GM19035 (cell line): ENCODE measurements around the gene C11orf21.

ENCODE experiments used
- ATAC-seq: cut with Tn5 transposase; IDR thresholded peaks from one replicate; pipeline ENCODE4 v1.9.1; 2021; ENCODE audit not compliant: unreplicated experiment

C11orf21 gene

DNA sequence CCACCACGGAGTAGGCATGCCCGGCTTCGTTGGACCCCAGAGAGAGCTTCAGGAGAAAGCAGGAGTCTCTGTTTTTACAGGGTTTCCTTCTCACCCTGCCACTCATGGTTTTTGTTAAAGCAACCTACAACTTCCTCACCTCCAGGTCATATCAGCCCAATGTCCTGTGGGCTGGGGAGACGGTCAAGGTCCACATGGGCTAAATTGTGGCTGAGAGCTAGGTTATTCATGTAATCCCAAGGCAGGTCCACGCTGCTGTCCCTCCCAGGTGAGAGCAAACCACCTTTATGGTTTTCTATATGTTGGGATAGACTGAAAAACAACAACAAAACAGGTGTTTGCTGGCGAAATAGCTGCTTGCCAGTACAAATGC, 19.6 kb upstream of the C11orf21 start:
- no peak for ATAC-seq

GRCh38 chr11:2320568-2321310, 19.0 kb upstream of the C11orf21 start:
- ATAC-seq = no peak

DNA sequence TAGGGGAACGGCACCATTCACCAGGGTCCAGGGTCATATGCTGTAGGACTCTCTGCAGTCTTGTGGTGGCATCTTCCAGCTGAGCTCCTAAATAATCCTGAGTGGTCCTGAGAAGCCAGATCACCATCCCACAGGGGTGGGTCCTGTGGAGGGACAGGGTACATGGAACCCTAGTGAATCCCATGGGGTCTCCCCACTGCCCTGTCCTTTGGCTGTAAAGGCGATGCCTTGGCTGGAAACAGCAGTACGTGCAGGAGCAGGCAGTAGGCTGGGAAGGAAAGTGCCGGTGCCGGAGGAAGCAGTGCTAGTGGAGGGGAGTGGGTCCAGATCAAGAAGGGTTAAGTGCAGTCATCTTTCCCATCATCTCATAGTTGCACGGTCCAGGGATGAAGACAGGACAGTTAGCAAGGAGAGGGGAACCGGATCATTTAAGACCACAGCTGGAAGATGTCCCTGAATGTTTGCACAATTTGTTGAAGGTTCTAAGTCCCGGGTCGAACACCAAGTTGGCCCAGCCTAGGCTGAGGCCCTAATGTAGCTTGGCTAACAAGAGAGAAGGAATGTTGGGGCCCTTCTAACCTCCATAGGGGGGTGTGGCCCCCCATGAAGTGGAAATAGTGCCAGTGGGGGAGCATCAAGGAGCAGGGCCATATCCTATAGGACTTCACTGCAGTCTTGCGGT, 18.2 kb upstream of the C11orf21 start:
- ATAC-seq = no peak

- no peak for ATAC-seq
These were observed 17.0 kb upstream of the C11orf21 start for GRCh38 chr11:2318707-2319106.

DNA sequence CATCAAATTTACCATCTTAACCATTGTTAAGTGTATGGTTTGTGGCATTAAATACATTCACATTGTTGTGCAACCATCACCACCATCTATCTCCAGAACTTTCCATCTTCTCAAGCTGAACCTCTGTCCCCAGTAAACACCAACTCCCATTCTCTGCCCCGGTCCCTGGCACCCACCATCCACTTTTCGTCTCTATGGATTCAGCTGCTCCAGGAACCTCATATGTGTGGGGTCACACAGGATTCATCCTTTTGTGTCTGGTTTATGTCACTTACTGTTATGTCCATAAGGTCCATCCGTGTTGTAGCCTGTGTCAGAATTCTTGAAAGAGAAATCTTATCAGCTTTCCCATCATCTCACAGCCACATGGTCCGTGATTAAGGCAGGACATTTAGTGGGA, 16.4 kb upstream of the C11orf21 start:
- ATAC-seq = no peak

DNA sequence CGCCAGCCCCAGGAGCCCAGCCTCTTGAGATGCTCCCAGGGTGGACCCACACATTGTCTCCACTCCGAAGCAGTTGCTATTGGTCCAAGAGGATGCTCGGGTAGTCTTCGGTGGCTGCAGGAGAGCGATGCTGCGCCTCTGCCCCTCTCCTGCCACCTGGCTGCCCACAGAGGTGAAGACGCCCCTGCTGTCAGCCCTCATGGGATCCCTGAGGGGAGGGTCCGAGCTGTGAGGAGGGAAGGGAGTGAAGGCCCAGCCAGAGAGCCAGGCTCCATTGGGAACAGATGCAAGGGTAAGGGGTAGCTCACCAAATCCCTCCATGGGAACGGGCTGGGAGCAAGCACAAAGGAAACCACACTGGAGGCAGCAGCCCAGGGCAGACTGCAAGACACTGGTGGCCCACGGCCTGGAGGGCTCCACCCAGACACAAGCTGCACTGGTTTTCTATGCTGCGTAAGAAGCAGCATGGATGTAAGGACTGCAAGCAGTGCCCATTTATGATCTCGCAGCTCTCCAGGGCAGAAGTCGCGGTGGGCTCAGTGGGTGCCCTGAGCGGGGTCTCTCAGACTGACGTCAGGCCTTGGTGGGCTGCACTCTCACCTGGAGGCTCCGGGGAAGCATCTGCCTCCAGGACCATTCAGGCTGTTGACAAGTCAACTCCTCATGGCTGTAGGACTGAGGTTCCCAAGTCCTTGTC, 15.8 kb upstream of the C11orf21 start:
- ATAC-seq = no peak

DNA sequence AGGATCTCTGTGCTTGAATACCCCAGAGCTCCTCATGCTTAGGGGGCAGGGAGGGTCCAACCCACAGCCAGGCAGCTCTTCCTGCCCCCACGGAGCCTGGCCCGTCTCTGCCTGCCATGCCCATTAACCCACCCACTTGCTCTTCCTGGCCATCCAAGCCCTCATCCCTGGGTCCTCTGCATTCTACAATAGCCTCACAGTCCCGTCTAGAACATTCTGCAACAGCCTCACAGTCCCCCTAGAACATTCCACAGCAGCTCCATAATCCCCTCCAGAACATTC, 15.2 kb upstream of the C11orf21 start:
- no peak for ATAC-seq

DNA sequence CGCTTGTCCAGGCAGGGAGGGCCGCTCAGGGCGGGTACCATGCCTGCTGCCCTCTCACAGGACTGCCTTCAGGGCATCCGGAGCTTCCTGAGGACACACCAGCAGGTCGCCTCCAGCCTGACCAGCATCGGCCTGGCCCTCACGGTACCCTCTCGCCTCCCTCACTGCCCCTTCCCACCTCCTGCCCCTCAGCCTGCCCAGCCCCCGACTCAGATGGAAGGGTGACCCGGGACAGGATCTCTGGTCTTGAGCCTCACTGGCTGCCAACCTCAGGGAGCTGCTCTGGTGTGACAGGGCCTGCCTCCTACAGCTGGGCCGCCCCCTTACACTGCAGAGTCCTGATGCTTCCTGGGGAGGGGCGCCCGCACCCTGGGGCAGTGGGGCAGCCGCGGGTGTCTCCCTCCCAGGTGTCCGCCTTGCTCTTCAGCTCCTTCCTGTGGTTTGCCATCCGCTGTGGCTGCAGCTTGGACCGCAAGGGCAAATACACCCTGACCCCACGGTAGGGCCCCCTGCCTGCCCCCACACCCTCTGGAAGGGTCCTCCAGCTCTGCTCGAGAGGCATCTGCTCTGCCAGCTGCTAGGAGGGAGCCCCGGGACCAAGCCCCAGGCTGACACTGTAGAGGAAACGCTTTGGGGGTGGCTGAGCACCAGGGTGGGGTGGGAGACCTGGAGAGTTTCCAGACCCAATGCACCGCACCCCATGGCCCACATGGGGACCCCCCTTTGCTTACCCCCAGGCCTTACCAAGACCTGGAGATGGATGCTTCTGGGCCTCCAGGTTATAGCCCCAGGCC, 14.6 kb upstream of the C11orf21 start:
- no peak for ATAC-seq

- no peak for ATAC-seq
These were observed 13.9 kb upstream of the C11orf21 start for GRCh38 chr11:2315395-2316168.

GRCh38 chr11:2314525-2315394, 13.0 kb upstream of the C11orf21 start:
- ATAC-seq = no peak

GRCh38 chr11:2314136-2314524, 12.4 kb upstream of the C11orf21 start:
- no peak for ATAC-seq

GRCh38 chr11:2313051-2313951, 11.6 kb upstream of the C11orf21 start:
- no peak for ATAC-seq

DNA sequence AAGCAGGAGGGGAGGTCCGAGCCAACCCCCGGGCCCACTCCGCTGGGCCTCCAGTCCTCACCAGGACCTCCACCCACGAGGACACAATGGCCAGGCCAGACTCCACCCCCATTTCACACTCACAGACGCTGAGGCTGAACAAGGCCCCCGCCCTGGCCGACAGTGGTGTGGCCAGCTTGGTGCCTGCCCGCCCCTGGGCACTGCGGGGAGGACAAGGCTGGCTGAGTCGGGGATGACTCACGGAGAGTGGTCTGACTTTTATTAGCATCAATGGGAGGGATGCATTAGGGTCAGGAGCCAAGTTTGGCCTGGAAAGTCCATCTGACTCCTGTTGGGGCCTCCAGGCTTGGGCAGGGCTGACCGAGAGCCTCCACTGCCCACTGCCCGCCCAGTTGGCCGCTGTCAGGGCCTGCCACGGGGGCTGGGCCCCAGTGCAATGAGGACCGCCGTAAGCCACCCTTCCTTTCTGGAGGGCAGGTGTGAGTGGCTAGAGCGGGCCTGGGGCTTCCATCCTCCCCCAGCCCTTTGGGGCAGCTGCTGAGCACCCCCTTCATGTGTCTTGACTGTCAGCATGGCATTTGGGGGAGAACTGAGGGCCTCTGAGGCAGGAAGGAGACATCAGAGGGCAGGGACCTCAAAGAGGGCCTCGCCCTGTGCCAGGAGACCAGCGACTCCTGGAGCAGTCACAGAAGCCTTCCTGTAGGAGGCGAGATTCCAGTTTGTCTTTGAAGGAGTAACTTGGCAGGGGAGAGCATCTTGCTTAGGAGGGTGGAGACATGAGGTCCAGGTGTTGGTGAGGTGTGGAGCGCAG, 10.7 kb upstream of the C11orf21 start:
- ATAC-seq = no peak

- no peak for ATAC-seq
These were observed 9.8 kb upstream of the C11orf21 start for GRCh38 chr11:2311353-2312133.

GRCh38 chr11:2310786-2311352, 9.2 kb upstream of the C11orf21 start:
- no peak for ATAC-seq

- ATAC-seq = no peak
These were observed 8.5 kb upstream of the C11orf21 start for GRCh38 chr11:2310073-2310785.
